PC-3 (cell line): ENCODE measurements around the gene SLC2A14.
A peak's percentile ranks its signal among the peaks of the same experiment; 100 is the strongest.

Source experiments
- CTCF ChIP-seq: fragments of 300-600 bp; sonication (generic); conservative IDR thresholded peaks from 2 replicates; pipeline ENCODE4 v1.5.1; 2017; ENCODE audit warnings: antibody characterized with exemption, low read depth, mild to moderate bottlenecking, low read length
- EZH2 ChIP-seq: fragments of 300-600 bp; sonication (generic); IDR thresholded peaks from one replicate; pipeline ENCODE4 v1.6.1; 2017; ENCODE audit warnings: antibody characterized with exemption, mild to moderate bottlenecking, low read length; ENCODE audit not compliant: unreplicated experiment

GRCh38 chr12:7907009-7907408, 34.3 kb upstream of the SLC2A14 start:
- TF ChIP-seq CTCF (peak; percentile 46; the same call in 1 of the 2 replicates), EZH2 (no peak)
